Lower leg skin (tissue), 3 donors: Measurements from ENCODE around the gene FAM120A.

Experiments used
- CTCF ChIP-seq, 3 donors: fragments of 450-650 bp; IDR thresholded peaks; one replicate each; pipeline ENCODE4 v1.5.1; 2016; ENCODE audit warnings: antibody characterized with exemption in 3 of 3, mild to moderate bottlenecking in 3 of 3, moderate library complexity in 2 of 3
- POLR2A ChIP-seq, 2 donors: fragments of 450-650 bp; IDR thresholded peaks; one replicate each; pipeline ENCODE4 v1.6.1; 2016 to 2017; ENCODE audit warnings: antibody characterized with exemption in 2 of 2, mild to moderate bottlenecking in 1 of 2, moderate library complexity in 1 of 2

GRCh38 chr9:93422977-93423616 lies 28.4 kb upstream of the FAM120A start:
- TF ChIP-seq CTCF (IDR thresholded peaks at IDR 0.05) (no peak), POLR2A (IDR thresholded peaks at IDR 0.05) (no peak)
